ENCODE results near the gene ABHD14A. TPM values are rescaled to one million over a fixed set of nuclear protein-coding genes. Genes with fewer than 3 reads are reported as not detected.

Gene ABHD14A
- polyA plus RNA-seq, 2 of the 4 experiments (the other 2 are of a cell fraction) = 6.3 to 9.5 TPM

GRCh38 chr3:51937014-51937413 lies 37.9 kb upstream of the ABHD14A start:
- Histone ChIP-seq H3K27ac (no peak overlapping the region), H3K4me1 (peaks cover 8% of the 10 kb centered on the region; the same call in 2 of the 3 replicates), H3K9me3 (no peaks in the 10 kb centered on the region), H3K4me2 (no peak overlapping the region), H3K4me3 (no peak overlapping the region)
- no peak for ATAC-seq
- POLR2A ChIA-PET = no interaction called here
- no peak for DNase-seq (ENCODE audit: low read depth in 1 of 2, low spot score in 1 of 2)
- no peak for FAIRE-seq
- 97% methylated on average over 6 of the region's 9 CpGs for WGBS (ENCODE audit: missing lambda C conversion rate)
- CTCF ChIA-PET = interaction anchor here (0.5 to 2.0 kb wide), 4 partner anchors 37 to 780 kb away, joined by 3 to 9 read pairs (median 3); partner anchors contain the start of genes ABHD14A and ABHD14B
- TF ChIP-seq ESRRA (IDR thresholded peaks at IDR 0.05; ENCODE audit: borderline replicate concordance, low read length) (no peak), CHD2 (IDR thresholded peaks at IDR 0.05; ENCODE audit: low read length, partially characterized antibody) (no peak), POLR2AphosphoS2 (conservative IDR thresholded peaks at IDR 0.05; ENCODE audit: low read length) (no peak), BCL3 (IDR thresholded peaks at IDR 0.05) (no peak), CHD4 (IDR thresholded peaks at IDR 0.05; ENCODE audit: borderline replicate concordance) (no peak), NPAS2 (CRISPR knock-in tag; IDR thresholded peaks at IDR 0.05; ENCODE audit: borderline replicate concordance) (no peak), HOXA7 (CRISPR knock-in tag; IDR thresholded peaks at IDR 0.05) (no peak), HEYL (CRISPR knock-in tag; IDR thresholded peaks at IDR 0.05) (no peak), CBX8 (IDR thresholded peaks at IDR 0.05) (no peak), CTCF (IDR thresholded peaks at IDR 0.05) (no peak), ELK1 (IDR thresholded peaks at IDR 0.05; ENCODE audit: low read depth, low read length) (no peak), PHF8 (IDR thresholded peaks at IDR 0.05; ENCODE audit: borderline replicate concordance, low read depth) (no peak)

- ATAC-seq = no peak
- WGBS (ENCODE audit: missing lambda C conversion rate) = 82% methylated on average over 9 of the region's 13 CpGs
- Histone ChIP-seq H3K9me3 (no peaks in the 10 kb centered on the region), H3K27ac (no peak overlapping the region), H3K4me2 (no peak overlapping the region), H3K4me3 (no peak overlapping the region), H3K4me1 (peaks cover 14% of the 10 kb centered on the region)
- ChIA-PET POLR2A (no interaction called here), CTCF (interaction anchor here (0.5 to 2.0 kb wide), 3 partner anchors 36 to 185 kb away, joined by 3 to 9 read pairs (median 3); partner anchors contain the start of genes ABHD14A and ABHD14B)
- FAIRE-seq = no peak
- TF ChIP-seq RFX5 (IDR thresholded peaks at IDR 0.05) (no peak), HDAC2 (IDR thresholded peaks at IDR 0.05) (no peak), NR3C1 (IDR thresholded peaks at IDR 0.05) (no peak), HOXB5 (CRISPR knock-in tag; IDR thresholded peaks at IDR 0.05) (no peak), ZSCAN20 (CRISPR knock-in tag; IDR thresholded peaks at IDR 0.05) (no peak), RAD21 (conservative IDR thresholded peaks at IDR 0.05 in 1 of 2, IDR thresholded peaks at IDR 0.05 in 1 of 2) (no peak), CHD2 (IDR thresholded peaks at IDR 0.05; ENCODE audit: low read length, partially characterized antibody) (no peak), MAX (IDR thresholded peaks at IDR 0.05) (no peak)
- no peak for DNase-seq (ENCODE audit: low read depth in 1 of 2, low spot score in 1 of 2)
Measured at GRCh38 chr3:51937611-51938450, 37.0 kb upstream of the ABHD14A start.
